ENCODE results near the gene ST7. TPM values are rescaled to one million over a fixed set of nuclear protein-coding genes. Genes with fewer than 3 reads are reported as not detected.

ST7 gene
- polyA plus RNA-seq, 1 donor from 2014 or later = 76.8 TPM

DNA sequence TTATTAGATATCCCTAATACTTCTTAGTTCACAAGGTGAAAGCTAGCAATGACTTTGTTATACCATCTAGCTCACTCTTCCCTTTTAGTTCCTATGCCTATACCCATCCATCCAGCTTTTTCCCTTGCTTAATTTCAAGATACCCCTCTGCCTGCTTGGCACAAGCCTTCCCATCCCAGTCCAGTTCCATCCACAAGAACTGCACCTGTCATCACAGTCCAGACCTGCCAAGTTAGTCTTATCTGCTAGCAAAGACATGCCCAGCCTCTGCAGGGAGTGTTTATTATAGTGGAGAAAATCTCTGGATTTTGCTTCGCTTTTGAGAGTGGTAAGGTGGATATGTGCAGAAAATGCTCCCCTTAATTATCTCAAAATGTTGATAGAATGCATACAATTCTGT lies 158.2 kb downstream of the ST7 start:
- H3K36me3 ChIP-seq (ENCODE audit: insufficient read depth, low read length) = peaks cover 4% of the 10 kb centered on the region
- no peak overlapping the region for H3K9ac ChIP-seq (ENCODE audit: low read length)
- H3K9me2 ChIP-seq (ENCODE audit: insufficient read depth, low read length) = no peaks in the 10 kb centered on the region
- peaks cover 12% of the 10 kb centered on the region for H3K79me2 ChIP-seq (replicated peaks; ENCODE audit: insufficient read depth, low read length)
- no peak overlapping the region for H3K4me2 ChIP-seq (ENCODE audit: low read length)
- H3F3A ChIP-seq (ENCODE audit: insufficient read depth, low read length, poor library complexity, severe bottlenecking) = no peaks in the 10 kb centered on the region
- TF ChIP-seq SMC3 (conservative IDR thresholded peaks at IDR 0.05; ENCODE audit: poor library complexity) = no peak
- TF ChIP-seq, protein P1, sequence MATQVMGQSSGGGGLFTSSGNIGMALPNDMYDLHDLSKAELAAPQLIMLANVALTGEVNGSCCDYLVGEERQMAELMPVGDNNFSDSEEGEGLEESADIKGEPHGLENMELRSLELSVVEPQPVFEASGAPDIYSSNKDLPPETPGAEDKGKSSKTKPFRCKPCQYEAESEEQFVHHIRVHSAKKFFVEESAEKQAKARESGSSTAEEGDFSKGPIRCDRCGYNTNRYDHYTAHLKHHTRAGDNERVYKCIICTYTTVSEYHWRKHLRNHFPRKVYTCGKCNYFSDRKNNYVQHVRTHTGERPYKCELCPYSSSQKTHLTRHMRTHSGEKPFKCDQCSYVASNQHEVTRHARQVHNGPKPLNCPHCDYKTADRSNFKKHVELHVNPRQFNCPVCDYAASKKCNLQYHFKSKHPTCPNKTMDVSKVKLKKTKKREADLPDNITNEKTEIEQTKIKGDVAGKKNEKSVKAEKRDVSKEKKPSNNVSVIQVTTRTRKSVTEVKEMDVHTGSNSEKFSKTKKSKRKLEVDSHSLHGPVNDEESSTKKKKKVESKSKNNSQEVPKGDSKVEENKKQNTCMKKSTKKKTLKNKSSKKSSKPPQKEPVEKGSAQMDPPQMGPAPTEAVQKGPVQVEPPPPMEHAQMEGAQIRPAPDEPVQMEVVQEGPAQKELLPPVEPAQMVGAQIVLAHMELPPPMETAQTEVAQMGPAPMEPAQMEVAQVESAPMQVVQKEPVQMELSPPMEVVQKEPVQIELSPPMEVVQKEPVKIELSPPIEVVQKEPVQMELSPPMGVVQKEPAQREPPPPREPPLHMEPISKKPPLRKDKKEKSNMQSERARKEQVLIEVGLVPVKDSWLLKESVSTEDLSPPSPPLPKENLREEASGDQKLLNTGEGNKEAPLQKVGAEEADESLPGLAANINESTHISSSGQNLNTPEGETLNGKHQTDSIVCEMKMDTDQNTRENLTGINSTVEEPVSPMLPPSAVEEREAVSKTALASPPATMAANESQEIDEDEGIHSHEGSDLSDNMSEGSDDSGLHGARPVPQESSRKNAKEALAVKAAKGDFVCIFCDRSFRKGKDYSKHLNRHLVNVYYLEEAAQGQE (IDR thresholded peaks at IDR 0.05; ENCODE audit: borderline replicate concordance) = no peak
- no peak for TF ChIP-seq EZH2 (IDR thresholded peaks at IDR 0.05; ENCODE audit: borderline replicate concordance, insufficient read depth, low read length, poor library complexity, severe bottlenecking)
- TF ChIP-seq EP300 (conservative IDR thresholded peaks at IDR 0.05; ENCODE audit: poor library complexity, severe bottlenecking) = no peak
- TF ChIP-seq MXI1 (conservative IDR thresholded peaks at IDR 0.05; ENCODE audit: poor library complexity, severe bottlenecking) = no peak
- TF ChIP-seq TAF1 (IDR thresholded peaks at IDR 0.05; ENCODE audit: low read depth) = no peak
- no peak for TF ChIP-seq POLR2AphosphoS5 (IDR thresholded peaks at IDR 0.05)
- no peak for TF ChIP-seq RAD21 (conservative IDR thresholded peaks at IDR 0.05)
- TF ChIP-seq, protein P2, sequence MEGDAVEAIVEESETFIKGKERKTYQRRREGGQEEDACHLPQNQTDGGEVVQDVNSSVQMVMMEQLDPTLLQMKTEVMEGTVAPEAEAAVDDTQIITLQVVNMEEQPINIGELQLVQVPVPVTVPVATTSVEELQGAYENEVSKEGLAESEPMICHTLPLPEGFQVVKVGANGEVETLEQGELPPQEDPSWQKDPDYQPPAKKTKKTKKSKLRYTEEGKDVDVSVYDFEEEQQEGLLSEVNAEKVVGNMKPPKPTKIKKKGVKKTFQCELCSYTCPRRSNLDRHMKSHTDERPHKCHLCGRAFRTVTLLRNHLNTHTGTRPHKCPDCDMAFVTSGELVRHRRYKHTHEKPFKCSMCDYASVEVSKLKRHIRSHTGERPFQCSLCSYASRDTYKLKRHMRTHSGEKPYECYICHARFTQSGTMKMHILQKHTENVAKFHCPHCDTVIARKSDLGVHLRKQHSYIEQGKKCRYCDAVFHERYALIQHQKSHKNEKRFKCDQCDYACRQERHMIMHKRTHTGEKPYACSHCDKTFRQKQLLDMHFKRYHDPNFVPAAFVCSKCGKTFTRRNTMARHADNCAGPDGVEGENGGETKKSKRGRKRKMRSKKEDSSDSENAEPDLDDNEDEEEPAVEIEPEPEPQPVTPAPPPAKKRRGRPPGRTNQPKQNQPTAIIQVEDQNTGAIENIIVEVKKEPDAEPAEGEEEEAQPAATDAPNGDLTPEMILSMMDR (IDR thresholded peaks at IDR 0.05; ENCODE audit: poor library complexity, severe bottlenecking) = no peak
- H3K27me3 ChIP-seq (ENCODE audit: insufficient read depth, low read depth, low read length) = no peaks in the 10 kb centered on the region
- peaks cover 5% of the 10 kb centered on the region for H4K20me1 ChIP-seq (ENCODE audit: insufficient read depth)
- no peak overlapping the region for H2AFZ ChIP-seq (ENCODE audit: low read depth, low read length)
- no peak overlapping the region for H3K4me3 ChIP-seq (ENCODE audit: low read length)
- H3K27ac ChIP-seq (ENCODE audit: low read length) = no peak overlapping the region
- H3K9me3 ChIP-seq (ENCODE audit: low read length) = no peaks in the 10 kb centered on the region

DNA sequence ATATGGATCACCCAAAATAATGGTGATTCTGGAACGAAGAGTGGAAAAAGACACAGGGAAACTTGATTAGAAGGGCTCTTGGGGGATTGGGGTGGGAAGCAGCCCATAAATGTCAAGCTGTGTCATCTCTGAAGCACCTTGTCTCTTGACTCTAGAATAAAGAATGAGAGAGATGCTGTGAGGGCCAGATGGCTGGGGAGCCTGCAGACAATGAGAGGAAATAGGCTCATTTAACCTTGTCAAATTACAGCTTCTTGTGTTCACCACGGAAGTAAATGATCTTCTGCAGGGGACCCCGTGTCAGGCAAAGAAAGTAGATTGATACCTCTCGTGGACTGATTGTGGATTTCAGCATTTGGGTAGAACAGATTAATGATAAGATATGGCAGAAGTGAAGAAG lies 159.3 kb downstream of the ST7 start:
- H3K9me3 ChIP-seq (ENCODE audit: low read length) = no peaks in the 10 kb centered on the region
- H4K20me1 ChIP-seq (ENCODE audit: insufficient read depth) = peaks cover 7% of the 10 kb centered on the region
- H3K27ac ChIP-seq (ENCODE audit: low read length) = no peak overlapping the region
- H3F3A ChIP-seq (ENCODE audit: insufficient read depth, low read length, poor library complexity, severe bottlenecking) = no peaks in the 10 kb centered on the region
- H3K4me3 ChIP-seq (ENCODE audit: low read length) = no peak overlapping the region
- no peak overlapping the region for H2AFZ ChIP-seq (ENCODE audit: low read depth, low read length)
- TF ChIP-seq, protein P2 (IDR thresholded peaks at IDR 0.05; ENCODE audit: poor library complexity, severe bottlenecking) = no peak
- TF ChIP-seq EP300 (conservative IDR thresholded peaks at IDR 0.05; ENCODE audit: poor library complexity, severe bottlenecking) (no peak), POLR2AphosphoS5 (IDR thresholded peaks at IDR 0.05) (no peak), EZH2 (IDR thresholded peaks at IDR 0.05; ENCODE audit: borderline replicate concordance, insufficient read depth, low read length, poor library complexity, severe bottlenecking) (no peak), SMC3 (conservative IDR thresholded peaks at IDR 0.05; ENCODE audit: poor library complexity) (no peak), RAD21 (conservative IDR thresholded peaks at IDR 0.05) (no peak), TAF1 (IDR thresholded peaks at IDR 0.05; ENCODE audit: low read depth) (no peak), MXI1 (conservative IDR thresholded peaks at IDR 0.05; ENCODE audit: poor library complexity, severe bottlenecking) (no peak)
- TF ChIP-seq, protein P1 (IDR thresholded peaks at IDR 0.05; ENCODE audit: borderline replicate concordance) = no peak
- H3K36me3 ChIP-seq (ENCODE audit: insufficient read depth, low read length) = peaks cover 4% of the 10 kb centered on the region
- H3K27me3 ChIP-seq (ENCODE audit: insufficient read depth, low read depth, low read length) = no peaks in the 10 kb centered on the region
- no peaks in the 10 kb centered on the region for H3K9me2 ChIP-seq (ENCODE audit: insufficient read depth, low read length)
- peaks cover 12% of the 10 kb centered on the region for H3K79me2 ChIP-seq (replicated peaks; ENCODE audit: insufficient read depth, low read length)
- H3K9ac ChIP-seq (ENCODE audit: low read length) = no peak overlapping the region
- no peak overlapping the region for H3K4me2 ChIP-seq (ENCODE audit: low read length)
